ENCODE measurements around the gene CENPT. TPM values are rescaled to one million over a fixed set of nuclear protein-coding genes. Genes with fewer than 3 reads are reported as not detected.

Gene CENPT
- total and polyA plus RNA-seq, 2 of the 13 experiments (the other 11 are each of a cell fraction or from before 2014, with no cell fraction given), result 40.9 to 43.3 TPM

DNA sequence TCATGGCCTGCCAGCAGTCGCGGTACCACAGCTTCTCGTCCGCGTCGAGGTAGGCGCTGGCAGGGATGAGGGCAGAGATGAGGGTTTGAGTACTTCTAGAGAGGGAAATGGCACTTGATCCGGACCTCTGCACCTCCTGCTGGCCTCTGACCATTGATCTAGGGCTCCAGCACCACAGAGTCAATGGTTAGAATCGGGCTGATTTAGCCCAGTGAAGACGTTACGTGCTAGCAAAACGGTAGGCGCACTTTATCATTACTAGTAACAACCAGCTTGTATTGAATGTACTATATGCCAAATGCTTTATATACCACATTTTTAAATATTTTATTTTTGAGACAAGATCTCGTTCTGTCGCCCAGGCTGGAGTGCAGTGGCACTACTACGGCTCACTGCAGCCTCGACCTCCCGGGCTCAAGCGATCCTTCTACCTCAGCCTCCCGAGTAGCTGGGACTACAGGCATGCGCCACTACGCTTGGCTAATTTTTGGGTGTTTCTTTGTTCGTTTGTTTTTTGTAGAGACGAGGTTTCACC, 40.3 kb downstream of the CENPT start:
- ATAC-seq, result peak; percentile 44
- peak overlapping the region; percentile 24 for H2AFZ ChIP-seq (ENCODE audit: low read length)
- DNase-seq (ENCODE audit: low spot score), result no peak
- peak overlapping the region; percentile 50 for H3K27ac ChIP-seq (ENCODE audit: extremely low read length, insufficient read depth, low read length)
- no TSS peak for BruUV-seq (replicated peaks)
- H3K9me3 ChIP-seq (ENCODE audit: low read length), result no peaks in the 10 kb centered on the region
- no peaks in the 10 kb centered on the region; a peak in 1 of 5 replicates for H3K27me3 ChIP-seq (ENCODE audit: control insufficient read depth in 1 of 2, insufficient read depth in 2 of 2, low read length in 2 of 2)
- ChIA-PET CTCF (ENCODE audit: low intra/inter-chr PET ratio, low total read pairs) (interaction anchor here (1.3 to 1.8 kb wide), 2 partner anchors 9 to 135 kb away, joined by 4 to 11 read pairs; no protein-coding TSS in a partner anchor), POLR2A (interaction anchor here (0.8 to 2.3 kb wide), 23 partner anchors 9 to 983 kb away, joined by 3 to 18 read pairs (median 5); partner anchors contain the start of genes ATP6V0D1, C16orf86, ENKD1 and GFOD2)
- FAIRE-seq, result peak; percentile 34
- peak overlapping the region; percentile 93 for H3K4me2 ChIP-seq (ENCODE audit: low read depth, low read length)
- peak overlapping the region; percentile 65 for H3K9ac ChIP-seq (ENCODE audit: insufficient read depth, low read depth, low read length)
- peaks cover 38% of the 10 kb centered on the region for H3K4me1 ChIP-seq (ENCODE audit: insufficient read depth, low read length)
- peaks cover 2 to 12% of the 10 kb centered on the region in 2 experiments; a peak in 4 of 5 replicates for H3K36me3 ChIP-seq (replicated peaks in 1 of 2; ENCODE audit: control insufficient read depth in 1 of 2, insufficient read depth in 2 of 2, low read length in 2 of 2)
- H4K20me1 ChIP-seq (ENCODE audit: insufficient read depth, low read length), result peaks cover 2% of the 10 kb centered on the region; the same call in 1 of the 2 replicates
- in situ Hi-C loops (cut with HindIII; ENCODE audit: extremely low pct_ligation_motif_present, low pct_unique_long_range_greater_than_20kb), result loop anchor here (5.0 kb wide), 1 partner anchor 140 kb away; the partner anchor contains the start of genes C16orf86 and ENKD1
- peak overlapping the region; percentile 77 to 98 (median 92) for H3K4me3 ChIP-seq (replicated peaks in 1 of 3; ENCODE audit: insufficient read depth in 1 of 3, low read depth in 2 of 3, low read length in 3 of 3)
- H3K79me2 ChIP-seq (ENCODE audit: insufficient read depth, low read length), result peaks cover 35% of the 10 kb centered on the region
- 5% methylated on average over 24 of the region's 24 CpGs for WGBS (ENCODE audit: low lambda C conversion rate)
- intact Hi-C loops (cut with micrococcal nuclease; ENCODE audit: unreplicated experiment), result loop anchor here (2.0 to 5.0 kb wide), 2 partner anchors 90 to 134 kb away; partner anchors contain the start of gene GFOD2
- TF ChIP-seq ZNF354B (CRISPR knock-in tag; IDR thresholded peaks at IDR 0.05) (0 out of 2 replicates have a peak, but pooled peaks have one; percentile 45), ZNF781 (CRISPR knock-in tag; IDR thresholded peaks at IDR 0.05; ENCODE audit: borderline replicate concordance, not compliant biosample characterization) (peak; percentile 21), ZNF263 (CRISPR knock-in tag; IDR thresholded peaks at IDR 0.05) (peak; percentile 48; the same call in 1 of the 2 replicates), SPEN (CRISPR knock-in tag; IDR thresholded peaks at IDR 0.05; ENCODE audit: low read depth) (peak; percentile 5; the same call in 1 of the 2 replicates), MXD4 (CRISPR knock-in tag; IDR thresholded peaks at IDR 0.05) (peak; percentile 71; the same call in 1 of the 2 replicates), DPF2 (CRISPR knock-in tag; IDR thresholded peaks at IDR 0.05; ENCODE audit: borderline replicate concordance, low read depth) (peak; percentile 39; the same call in 1 of the 2 replicates), MTA1 (CRISPR knock-in tag; IDR thresholded peaks at IDR 0.05; ENCODE audit: borderline replicate concordance) (0 out of 2 replicates have a peak, but pooled peaks have one; percentile 45), RXRA (CRISPR knock-in tag; IDR thresholded peaks at IDR 0.05) (peak; percentile 60; the same call in 1 of the 2 replicates), ZNF292 (CRISPR knock-in tag; IDR thresholded peaks at IDR 0.05; ENCODE audit: borderline replicate concordance, low read depth) (0 out of 2 replicates have a peak, but pooled peaks have one; percentile 36), SAP130 (CRISPR knock-in tag; IDR thresholded peaks at IDR 0.05; ENCODE audit: low read depth) (peak; percentile 3; the same call in 1 of the 2 replicates), ARID2 (CRISPR knock-in tag; IDR thresholded peaks at IDR 0.05; ENCODE audit: borderline replicate concordance) (peak; percentile 23; the same call in 1 of the 2 replicates), SALL1 (CRISPR knock-in tag; IDR thresholded peaks at IDR 0.05) (peak; percentile 36; the same call in 1 of the 2 replicates)
- TF ChIP-seq, protein P1, sequence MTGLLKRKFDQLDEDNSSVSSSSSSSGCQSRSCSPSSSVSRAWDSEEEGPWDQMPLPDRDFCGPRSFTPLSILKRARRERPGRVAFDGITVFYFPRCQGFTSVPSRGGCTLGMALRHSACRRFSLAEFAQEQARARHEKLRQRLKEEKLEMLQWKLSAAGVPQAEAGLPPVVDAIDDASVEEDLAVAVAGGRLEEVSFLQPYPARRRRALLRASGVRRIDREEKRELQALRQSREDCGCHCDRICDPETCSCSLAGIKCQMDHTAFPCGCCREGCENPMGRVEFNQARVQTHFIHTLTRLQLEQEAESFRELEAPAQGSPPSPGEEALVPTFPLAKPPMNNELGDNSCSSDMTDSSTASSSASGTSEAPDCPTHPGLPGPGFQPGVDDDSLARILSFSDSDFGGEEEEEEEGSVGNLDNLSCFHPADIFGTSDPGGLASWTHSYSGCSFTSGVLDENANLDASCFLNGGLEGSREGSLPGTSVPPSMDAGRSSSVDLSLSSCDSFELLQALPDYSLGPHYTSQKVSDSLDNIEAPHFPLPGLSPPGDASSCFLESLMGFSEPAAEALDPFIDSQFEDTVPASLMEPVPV (CRISPR knock-in tag; IDR thresholded peaks at IDR 0.05), result 0 out of 2 replicates have a peak, but pooled peaks have one; percentile 42
- TF ChIP-seq, protein P2, sequence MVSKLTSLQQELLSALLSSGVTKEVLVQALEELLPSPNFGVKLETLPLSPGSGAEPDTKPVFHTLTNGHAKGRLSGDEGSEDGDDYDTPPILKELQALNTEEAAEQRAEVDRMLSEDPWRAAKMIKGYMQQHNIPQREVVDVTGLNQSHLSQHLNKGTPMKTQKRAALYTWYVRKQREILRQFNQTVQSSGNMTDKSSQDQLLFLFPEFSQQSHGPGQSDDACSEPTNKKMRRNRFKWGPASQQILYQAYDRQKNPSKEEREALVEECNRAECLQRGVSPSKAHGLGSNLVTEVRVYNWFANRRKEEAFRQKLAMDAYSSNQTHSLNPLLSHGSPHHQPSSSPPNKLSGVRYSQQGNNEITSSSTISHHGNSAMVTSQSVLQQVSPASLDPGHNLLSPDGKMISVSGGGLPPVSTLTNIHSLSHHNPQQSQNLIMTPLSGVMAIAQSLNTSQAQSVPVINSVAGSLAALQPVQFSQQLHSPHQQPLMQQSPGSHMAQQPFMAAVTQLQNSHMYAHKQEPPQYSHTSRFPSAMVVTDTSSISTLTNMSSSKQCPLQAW (CRISPR knock-in tag; IDR thresholded peaks at IDR 0.05), result peak; percentile 38; the same call in 1 of the 2 replicates
- TF ChIP-seq, protein P3, sequence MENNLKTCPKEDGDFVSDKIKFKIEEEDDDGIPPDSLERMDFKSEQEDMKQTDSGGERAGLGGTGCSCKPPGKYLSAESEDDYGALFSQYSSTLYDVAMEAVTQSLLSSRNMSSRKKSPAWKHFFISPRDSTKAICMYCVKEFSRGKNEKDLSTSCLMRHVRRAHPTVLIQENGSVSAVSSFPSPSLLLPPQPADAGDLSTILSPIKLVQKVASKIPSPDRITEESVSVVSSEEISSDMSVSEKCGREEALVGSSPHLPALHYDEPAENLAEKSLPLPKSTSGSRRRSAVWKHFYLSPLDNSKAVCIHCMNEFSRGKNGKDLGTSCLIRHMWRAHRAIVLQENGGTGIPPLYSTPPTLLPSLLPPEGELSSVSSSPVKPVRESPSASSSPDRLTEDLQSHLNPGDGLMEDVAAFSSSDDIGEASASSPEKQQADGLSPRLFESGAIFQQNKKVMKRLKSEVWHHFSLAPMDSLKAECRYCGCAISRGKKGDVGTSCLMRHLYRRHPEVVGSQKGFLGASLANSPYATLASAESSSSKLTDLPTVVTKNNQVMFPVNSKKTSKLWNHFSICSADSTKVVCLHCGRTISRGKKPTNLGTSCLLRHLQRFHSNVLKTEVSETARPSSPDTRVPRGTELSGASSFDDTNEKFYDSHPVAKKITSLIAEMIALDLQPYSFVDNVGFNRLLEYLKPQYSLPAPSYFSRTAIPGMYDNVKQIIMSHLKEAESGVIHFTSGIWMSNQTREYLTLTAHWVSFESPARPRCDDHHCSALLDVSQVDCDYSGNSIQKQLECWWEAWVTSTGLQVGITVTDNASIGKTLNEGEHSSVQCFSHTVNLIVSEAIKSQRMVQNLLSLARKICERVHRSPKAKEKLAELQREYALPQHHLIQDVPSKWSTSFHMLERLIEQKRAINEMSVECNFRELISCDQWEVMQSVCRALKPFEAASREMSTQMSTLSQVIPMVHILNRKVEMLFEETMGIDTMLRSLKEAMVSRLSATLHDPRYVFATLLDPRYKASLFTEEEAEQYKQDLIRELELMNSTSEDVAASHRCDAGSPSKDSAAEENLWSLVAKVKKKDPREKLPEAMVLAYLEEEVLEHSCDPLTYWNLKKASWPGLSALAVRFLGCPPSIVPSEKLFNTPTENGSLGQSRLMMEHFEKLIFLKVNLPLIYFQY (CRISPR knock-in tag; IDR thresholded peaks at IDR 0.05; ENCODE audit: borderline replicate concordance), result no peak
